NCI-H187 treated with DMSO at 0.1 percent for 48 hours (cell line): ENCODE measurements around the gene ROR2.

Experiments used
- DNase-seq: peaks from one replicate; lab custom pipeline; 2025; lab: John Stamatoyannopoulos, UW

Gene ROR2

GRCh38 chr9:91771864-91772263 lies 178.2 kb downstream of the ROR2 start:
- DNase-seq: no peak

- DNase-seq: no peak
Measured at GRCh38 chr9:91771027-91771426, 179.0 kb downstream of the ROR2 start.

GRCh38 chr9:91770229-91770628 lies 179.8 kb downstream of the ROR2 start:
- DNase-seq: no peak

- no peak for DNase-seq
Measured at GRCh38 chr9:91768977-91769916, 180.8 kb downstream of the ROR2 start.

- no peak for DNase-seq
Measured at GRCh38 chr9:91768507-91768906, 181.5 kb downstream of the ROR2 start.

GRCh38 chr9:91766315-91767069 lies 183.5 kb downstream of the ROR2 start:
- no peak for DNase-seq

- DNase-seq: no peak
Measured at GRCh38 chr9:91765296-91765695, 184.7 kb downstream of the ROR2 start.

- DNase-seq: no peak
Measured at GRCh38 chr9:91764661-91765060, 185.4 kb downstream of the ROR2 start.

GRCh38 chr9:91761362-91761761 lies 188.7 kb downstream of the ROR2 start:
- DNase-seq: no peak

GRCh38 chr9:91760906-91761305 lies 189.1 kb downstream of the ROR2 start:
- no peak for DNase-seq

GRCh38 chr9:91758491-91758981 lies 191.5 kb downstream of the ROR2 start:
- DNase-seq: no peak

GRCh38 chr9:91757782-91758181 lies 192.2 kb downstream of the ROR2 start:
- no peak for DNase-seq

- no peak for DNase-seq
Measured at GRCh38 chr9:91756510-91756780, 193.6 kb downstream of the ROR2 start.

- no peak for DNase-seq
Measured at GRCh38 chr9:91755761-91756509, 194.1 kb downstream of the ROR2 start.

- no peak for DNase-seq
Measured at GRCh38 chr9:91753711-91754110, 196.3 kb downstream of the ROR2 start.

GRCh38 chr9:91751922-91752321 lies 198.1 kb downstream of the ROR2 start:
- DNase-seq: no peak

- peak; percentile 21 for DNase-seq
Measured at GRCh38 chr9:91750343-91750742, 199.7 kb downstream of the ROR2 start.

GRCh38 chr9:91746904-91747303 lies 203.1 kb downstream of the ROR2 start:
- DNase-seq: no peak

- DNase-seq: no peak
Measured at GRCh38 chr9:91746357-91746756, 203.7 kb downstream of the ROR2 start.

GRCh38 chr9:91744114-91744513 lies 205.9 kb downstream of the ROR2 start:
- no peak for DNase-seq

- no peak for DNase-seq
Measured at GRCh38 chr9:91741522-91741921, 208.5 kb downstream of the ROR2 start.

GRCh38 chr9:91740701-91741100 lies 209.3 kb downstream of the ROR2 start:
- no peak for DNase-seq
